GM23338 (cell line): Measurements from ENCODE around the gene UBE3B.

Source experiments
- CTCF ChIP-seq, 2 experiments: fragments of 200-600 bp in 1 of 2; sonication (generic) in 1 of 2; conservative IDR thresholded peaks; 2 replicates each; pipeline versions ENCODE4 v1.5.1 to v1.6.1; 2016 to 2017; ENCODE audit warnings: antibody characterized with exemption in 2 of 2, low read depth in 2 of 2, mild to moderate bottlenecking in 2 of 2, moderate library complexity in 1 of 2
- EZH2 ChIP-seq: fragments of 200-600 bp; sonication (generic); IDR thresholded peaks from one replicate; pipeline ENCODE4 v1.8.0; 2017; ENCODE audit warnings: antibody characterized with exemption, mild to moderate bottlenecking, low read depth; ENCODE audit not compliant: unreplicated experiment
- POLR2AphosphoS5 ChIP-seq: IDR thresholded peaks from 2 replicates; pipeline ENCODE4 v1.6.1; 2016; ENCODE audit warnings: antibody characterized with exemption, low read depth

GRCh38 chr12:109555431-109556315 is 78.2 kb downstream of the UBE3B start:
- no peak for TF ChIP-seq CTCF (conservative IDR thresholded peaks at IDR 0.05; ENCODE audit: low read depth in 2 of 2)
- TF ChIP-seq EZH2, result no peak
- no peak for TF ChIP-seq POLR2AphosphoS5
